IPS-NIHi7 (cell line): ENCODE data around the gene KIF1C.
A peak's percentile ranks its signal among the peaks of the same experiment; 100 is the strongest.

Source experiments
- DNase-seq: peaks from one replicate; pipeline ENCODE4 v3.0.0; 2012; ENCODE audit warnings: mixed read lengths; ENCODE audit errors: extremely low spot score

Gene KIF1C

GRCh38 chr17:4969047-4969550 is 28.7 kb upstream of the KIF1C start:
- DNase-seq = peak; percentile 23

- DNase-seq = no peak
Observed at GRCh38 chr17:4969551-4970173, 28.1 kb upstream of the KIF1C start.

- no peak for DNase-seq
Observed at GRCh38 chr17:4970273-4970672, 27.5 kb upstream of the KIF1C start.

GRCh38 chr17:4971826-4972225 is 25.9 kb upstream of the KIF1C start:
- DNase-seq = no peak

GRCh38 chr17:4972322-4972721 is 25.4 kb upstream of the KIF1C start:
- no peak for DNase-seq

GRCh38 chr17:4972752-4973151 is 25.0 kb upstream of the KIF1C start:
- peak; percentile 31 for DNase-seq

GRCh38 chr17:4973256-4974114 is 24.3 kb upstream of the KIF1C start:
- no peak for DNase-seq

GRCh38 chr17:4974115-4974670 is 23.6 kb upstream of the KIF1C start:
- DNase-seq = no peak

GRCh38 chr17:4978726-4979125 is 19.0 kb upstream of the KIF1C start:
- DNase-seq = no peak

GRCh38 chr17:4980644-4981216 is 17.0 kb upstream of the KIF1C start:
- peak; percentile 84 for DNase-seq

GRCh38 chr17:4982305-4982704 is 15.4 kb upstream of the KIF1C start:
- DNase-seq = no peak

- DNase-seq = no peak
Observed at GRCh38 chr17:4986403-4986802, 11.3 kb upstream of the KIF1C start.

- DNase-seq = peak; percentile 78
Observed at GRCh38 chr17:4986951-4987766, 10.6 kb upstream of the KIF1C start, which contains the start of gene CAMTA2. Gene CAMTA2 (minus strand): TSS chr17:4987675. CDS start chr17:4986222, 1,453 bp downstream.

- DNase-seq = no peak
Observed at GRCh38 chr17:4987767-4988567, 9.8 kb upstream of the KIF1C start.

- no peak for DNase-seq
Observed at GRCh38 chr17:4994081-4994595, 3.6 kb upstream of the KIF1C start.

GRCh38 chr17:4998027-4998731 is 429 bp downstream of the KIF1C start:
- peak; percentile 79 for DNase-seq

- peak; percentile 61 for DNase-seq
Observed at GRCh38 chr17:4998732-4999429, 1.1 kb downstream of the KIF1C start.

- no peak for DNase-seq
Observed at GRCh38 chr17:4999430-5000093, 1.8 kb downstream of the KIF1C start.
